ENCODE measurements around the gene C1orf198.
A peak's percentile ranks its signal among the peaks of the same experiment; 100 is the strongest.

Gene C1orf198

DNA sequence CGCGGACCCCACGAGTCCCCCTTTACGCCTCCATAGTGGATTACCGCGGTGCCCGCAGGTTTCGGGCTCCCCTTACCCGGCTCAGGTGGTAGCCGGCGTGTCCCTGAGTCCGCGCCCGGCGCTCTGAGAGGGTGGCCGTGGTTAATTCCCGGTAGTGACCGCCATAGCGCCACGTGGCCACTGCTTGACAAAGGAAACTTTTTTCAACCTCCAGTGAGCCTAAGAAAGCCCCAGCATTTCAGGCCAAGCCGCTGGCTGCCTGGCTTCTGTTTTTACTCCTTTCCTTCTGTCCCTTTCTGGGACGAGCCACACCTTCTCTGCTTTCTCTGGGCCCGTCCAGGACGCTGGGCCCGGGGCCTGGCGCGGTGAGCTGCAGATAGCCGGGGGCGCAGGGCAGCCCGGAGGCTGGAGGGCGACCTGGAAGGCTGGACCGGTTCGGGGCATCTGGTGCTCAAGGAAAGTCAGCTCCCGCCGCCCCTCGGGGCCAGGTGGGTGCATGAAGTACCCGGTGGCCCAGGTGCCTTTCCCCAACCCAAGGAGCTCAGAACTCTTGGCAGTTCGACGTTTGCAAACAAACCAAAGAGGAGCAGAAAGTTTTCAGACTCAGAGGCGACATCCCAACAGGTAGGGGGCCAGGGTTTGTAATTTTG, 540 bp upstream of the C1orf198 start:
- H3K79me2 ChIP-seq (ENCODE audit: control insufficient read depth, low read length) = no peaks in the 10 kb centered on the region
- H3K36me3 ChIP-seq (ENCODE audit: control insufficient read depth, low read length) = no peaks in the 10 kb centered on the region
- peak overlapping the region; percentile 67 for H3K4me2 ChIP-seq (ENCODE audit: low read length)
- H3K4me3 ChIP-seq (ENCODE audit: low read length) = peak overlapping the region; percentile 63
- H3K27me3 ChIP-seq (ENCODE audit: control insufficient read depth, low read length) = peaks cover 48% of the 10 kb centered on the region
- H3K9me3 ChIP-seq (ENCODE audit: control insufficient read depth, insufficient read depth, low read length) = no peaks in the 10 kb centered on the region
- H3K27ac ChIP-seq (ENCODE audit: low read depth, low read length) = no peak overlapping the region
- no peaks in the 10 kb centered on the region for H3K9me2 ChIP-seq (replicated peaks; ENCODE audit: control insufficient read depth, low read length)
- no peaks in the 10 kb centered on the region for H3F3A ChIP-seq (ENCODE audit: control insufficient read depth, insufficient read depth)
- peak; percentile 68; the same call in 1 of the 2 replicates for TF ChIP-seq EZH2phosphoT487 (IDR thresholded peaks at IDR 0.05; ENCODE audit: borderline replicate concordance, low read length)
- TF ChIP-seq, protein P1, sequence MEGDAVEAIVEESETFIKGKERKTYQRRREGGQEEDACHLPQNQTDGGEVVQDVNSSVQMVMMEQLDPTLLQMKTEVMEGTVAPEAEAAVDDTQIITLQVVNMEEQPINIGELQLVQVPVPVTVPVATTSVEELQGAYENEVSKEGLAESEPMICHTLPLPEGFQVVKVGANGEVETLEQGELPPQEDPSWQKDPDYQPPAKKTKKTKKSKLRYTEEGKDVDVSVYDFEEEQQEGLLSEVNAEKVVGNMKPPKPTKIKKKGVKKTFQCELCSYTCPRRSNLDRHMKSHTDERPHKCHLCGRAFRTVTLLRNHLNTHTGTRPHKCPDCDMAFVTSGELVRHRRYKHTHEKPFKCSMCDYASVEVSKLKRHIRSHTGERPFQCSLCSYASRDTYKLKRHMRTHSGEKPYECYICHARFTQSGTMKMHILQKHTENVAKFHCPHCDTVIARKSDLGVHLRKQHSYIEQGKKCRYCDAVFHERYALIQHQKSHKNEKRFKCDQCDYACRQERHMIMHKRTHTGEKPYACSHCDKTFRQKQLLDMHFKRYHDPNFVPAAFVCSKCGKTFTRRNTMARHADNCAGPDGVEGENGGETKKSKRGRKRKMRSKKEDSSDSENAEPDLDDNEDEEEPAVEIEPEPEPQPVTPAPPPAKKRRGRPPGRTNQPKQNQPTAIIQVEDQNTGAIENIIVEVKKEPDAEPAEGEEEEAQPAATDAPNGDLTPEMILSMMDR (IDR thresholded peaks at IDR 0.05; ENCODE audit: low read depth, low read length, poor library complexity, severe bottlenecking) = no peak
- H4K20me1 ChIP-seq (ENCODE audit: control insufficient read depth, insufficient read depth, low read depth, low read length) = no peaks in the 10 kb centered on the region
- H3K4me1 ChIP-seq (ENCODE audit: control insufficient read depth, low read length) = peaks cover 12% of the 10 kb centered on the region

DNA sequence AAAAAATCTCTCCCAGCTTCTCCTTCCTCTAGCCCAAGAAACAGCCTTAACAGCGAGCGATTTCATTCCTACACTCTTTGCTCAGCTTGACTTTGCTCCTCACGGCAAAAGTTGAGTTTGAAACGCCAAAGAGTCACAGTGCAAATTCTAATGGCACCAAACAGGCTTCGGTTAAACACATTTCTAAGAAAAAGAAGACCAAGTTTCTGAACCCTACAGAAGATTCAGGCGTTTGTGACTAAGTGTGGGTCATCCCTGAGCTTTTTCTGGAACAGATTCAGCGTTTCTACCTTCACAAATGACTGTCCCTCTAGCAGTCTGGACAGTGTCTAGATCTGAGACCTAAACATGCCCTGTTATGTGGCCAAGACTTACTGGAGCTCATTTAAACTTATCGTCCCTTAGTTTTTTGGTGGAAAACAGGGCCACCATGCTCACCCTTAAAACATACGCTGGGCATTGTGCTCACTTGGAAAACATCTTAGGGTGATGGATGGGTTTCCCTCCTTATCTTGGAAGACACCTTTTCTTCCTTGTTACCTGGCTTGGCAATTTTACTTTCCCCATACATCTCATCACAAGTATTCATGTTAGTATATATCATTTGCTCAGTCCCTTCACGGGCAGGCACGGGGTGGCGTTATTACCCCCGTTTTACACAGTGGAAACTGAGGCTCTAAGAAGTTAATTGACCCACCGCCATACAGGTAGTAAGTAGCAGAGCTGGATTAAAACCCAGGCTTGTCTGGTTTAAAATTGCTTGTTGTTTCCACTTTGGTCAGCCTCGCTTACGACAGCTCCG, 1.0 kb downstream of the C1orf198 start:
- H3K79me2 ChIP-seq (ENCODE audit: control insufficient read depth, low read length) = no peaks in the 10 kb centered on the region
- H3K27ac ChIP-seq (ENCODE audit: low read depth, low read length) = no peak overlapping the region
- no peak for TF ChIP-seq EZH2phosphoT487 (IDR thresholded peaks at IDR 0.05; ENCODE audit: borderline replicate concordance, low read length)
- TF ChIP-seq, protein P1 (IDR thresholded peaks at IDR 0.05; ENCODE audit: low read depth, low read length, poor library complexity, severe bottlenecking) = peak; percentile 10
- no peaks in the 10 kb centered on the region for H3K9me2 ChIP-seq (replicated peaks; ENCODE audit: control insufficient read depth, low read length)
- no peaks in the 10 kb centered on the region for H3K9me3 ChIP-seq (ENCODE audit: control insufficient read depth, insufficient read depth, low read length)
- peak overlapping the region; percentile 85 for H3K4me3 ChIP-seq (ENCODE audit: low read length)
- no peaks in the 10 kb centered on the region for H4K20me1 ChIP-seq (ENCODE audit: control insufficient read depth, insufficient read depth, low read depth, low read length)
- peaks cover 19% of the 10 kb centered on the region for H3K4me1 ChIP-seq (ENCODE audit: control insufficient read depth, low read length)
- H3F3A ChIP-seq (ENCODE audit: control insufficient read depth, insufficient read depth) = no peaks in the 10 kb centered on the region
- peak overlapping the region; percentile 86 for H3K4me2 ChIP-seq (ENCODE audit: low read length)
- peaks cover 48% of the 10 kb centered on the region for H3K27me3 ChIP-seq (ENCODE audit: control insufficient read depth, low read length)
- no peaks in the 10 kb centered on the region for H3K36me3 ChIP-seq (ENCODE audit: control insufficient read depth, low read length)

DNA sequence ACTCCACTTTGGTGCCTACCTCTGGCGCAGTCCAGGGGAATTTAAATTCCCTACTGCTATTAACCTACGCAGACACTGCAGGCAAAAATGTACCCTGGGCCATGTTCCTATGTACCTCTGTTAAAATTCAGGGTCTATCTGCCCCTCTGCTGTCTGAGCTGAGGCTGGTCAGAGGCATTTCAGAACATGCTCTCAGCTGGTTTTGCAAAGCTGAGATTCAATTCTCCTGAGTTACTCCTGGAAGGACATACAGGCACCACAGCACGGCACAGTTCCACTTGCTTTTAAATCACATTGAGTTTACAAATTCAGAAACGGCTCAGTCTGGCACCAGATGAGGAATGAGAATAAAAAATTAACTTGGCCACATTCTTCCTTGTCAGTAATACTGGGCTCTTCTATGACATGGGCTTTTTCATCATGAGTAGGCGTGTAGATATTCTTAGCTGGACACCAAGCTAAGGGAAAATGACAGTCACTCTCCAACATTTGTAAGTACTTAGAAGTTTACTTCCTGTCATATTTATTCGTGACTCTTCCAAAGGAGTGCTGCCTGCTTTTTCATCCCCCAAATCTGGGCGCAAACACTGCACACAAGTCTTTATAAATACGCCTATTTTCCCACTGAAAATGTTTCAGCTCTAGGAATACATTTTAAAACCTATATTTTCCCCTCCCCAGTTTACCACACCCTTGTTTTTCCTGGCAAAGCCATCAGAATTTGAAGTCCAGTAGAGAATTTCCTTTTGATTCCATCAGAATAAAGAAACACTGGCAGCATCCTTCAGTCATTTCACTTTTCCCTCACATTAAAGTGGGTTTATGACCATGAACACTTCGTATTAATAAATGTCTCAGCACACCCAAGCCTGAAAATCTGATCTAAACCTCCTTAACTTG, 1.9 kb downstream of the C1orf198 start:
- H3K36me3 ChIP-seq (ENCODE audit: control insufficient read depth, low read length) = no peaks in the 10 kb centered on the region
- H3K27me3 ChIP-seq (ENCODE audit: control insufficient read depth, low read length) = peaks cover 45% of the 10 kb centered on the region
- H3K79me2 ChIP-seq (ENCODE audit: control insufficient read depth, low read length) = no peaks in the 10 kb centered on the region
- peaks cover 19% of the 10 kb centered on the region for H3K4me1 ChIP-seq (ENCODE audit: control insufficient read depth, low read length)
- no peaks in the 10 kb centered on the region for H3F3A ChIP-seq (ENCODE audit: control insufficient read depth, insufficient read depth)
- no peaks in the 10 kb centered on the region for H3K9me2 ChIP-seq (replicated peaks; ENCODE audit: control insufficient read depth, low read length)
- H4K20me1 ChIP-seq (ENCODE audit: control insufficient read depth, insufficient read depth, low read depth, low read length) = no peaks in the 10 kb centered on the region
- TF ChIP-seq EZH2phosphoT487 (IDR thresholded peaks at IDR 0.05; ENCODE audit: borderline replicate concordance, low read length) = no peak
- H3K4me3 ChIP-seq (ENCODE audit: low read length) = no peak overlapping the region
- no peak overlapping the region for H3K27ac ChIP-seq (ENCODE audit: low read depth, low read length)
- no peak overlapping the region for H3K4me2 ChIP-seq (ENCODE audit: low read length)
- H3K9me3 ChIP-seq (ENCODE audit: control insufficient read depth, insufficient read depth, low read length) = no peaks in the 10 kb centered on the region
